Measurements from ENCODE around the gene HCAR3.
"Not testable (repeated sequence)": the region's sequence is repeated elsewhere in the genome, so short reads cannot be mapped to it uniquely, and the experiment has no call there.

- not testable (repeated sequence) for TF ChIP-seq POLR2A (IDR thresholded peaks at IDR 0.05; ENCODE audit: low read depth, low read length); TAF1 (IDR thresholded peaks at IDR 0.05; ENCODE audit: low read depth, low read length); SPI1 (IDR thresholded peaks at IDR 0.05; ENCODE audit: low read depth, low read length); PAX5 (IDR thresholded peaks at IDR 0.05; ENCODE audit: insufficient read depth, low read length, severe bottlenecking); POLR2AphosphoS5 (IDR thresholded peaks at IDR 0.05; ENCODE audit: low read depth, low read length)
Measured at GRCh38 chr12:122676015-122676414, 40.6 kb downstream of the HCAR3 start.

Data from GM12891 (cell line).